ENCODE results near the gene HES5.

DNA sequence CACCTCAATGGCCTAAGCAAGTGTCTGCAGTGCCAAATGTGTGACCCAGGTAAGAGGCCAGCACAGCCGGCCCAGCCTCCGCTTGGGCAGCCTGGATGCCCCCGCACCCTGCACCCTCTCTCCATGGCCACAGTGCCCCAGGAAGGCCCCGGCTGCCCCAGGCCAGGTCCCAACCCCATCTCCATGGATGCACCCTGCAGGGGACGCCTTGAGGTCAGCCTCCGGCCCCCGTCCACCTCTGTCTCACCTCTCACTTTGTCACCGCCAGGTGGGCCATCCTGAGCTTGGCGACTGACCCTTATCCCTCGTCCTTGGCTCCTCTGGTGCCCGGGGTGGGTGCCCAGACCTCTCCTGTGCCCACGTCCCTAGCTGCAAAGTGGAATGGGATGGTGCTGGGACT, 28.4 kb upstream of the HES5 start:
- TF ChIP-seq, protein P1, sequence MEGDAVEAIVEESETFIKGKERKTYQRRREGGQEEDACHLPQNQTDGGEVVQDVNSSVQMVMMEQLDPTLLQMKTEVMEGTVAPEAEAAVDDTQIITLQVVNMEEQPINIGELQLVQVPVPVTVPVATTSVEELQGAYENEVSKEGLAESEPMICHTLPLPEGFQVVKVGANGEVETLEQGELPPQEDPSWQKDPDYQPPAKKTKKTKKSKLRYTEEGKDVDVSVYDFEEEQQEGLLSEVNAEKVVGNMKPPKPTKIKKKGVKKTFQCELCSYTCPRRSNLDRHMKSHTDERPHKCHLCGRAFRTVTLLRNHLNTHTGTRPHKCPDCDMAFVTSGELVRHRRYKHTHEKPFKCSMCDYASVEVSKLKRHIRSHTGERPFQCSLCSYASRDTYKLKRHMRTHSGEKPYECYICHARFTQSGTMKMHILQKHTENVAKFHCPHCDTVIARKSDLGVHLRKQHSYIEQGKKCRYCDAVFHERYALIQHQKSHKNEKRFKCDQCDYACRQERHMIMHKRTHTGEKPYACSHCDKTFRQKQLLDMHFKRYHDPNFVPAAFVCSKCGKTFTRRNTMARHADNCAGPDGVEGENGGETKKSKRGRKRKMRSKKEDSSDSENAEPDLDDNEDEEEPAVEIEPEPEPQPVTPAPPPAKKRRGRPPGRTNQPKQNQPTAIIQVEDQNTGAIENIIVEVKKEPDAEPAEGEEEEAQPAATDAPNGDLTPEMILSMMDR (IDR thresholded peaks at IDR 0.05): no peak
- TF ChIP-seq POLR2A (IDR thresholded peaks at IDR 0.05): no peak

Measured in upper lobe of left lung (tissue), 4 donors.